ENCODE measurements around the gene DNMT1. TPM values are rescaled to one million over a fixed set of nuclear protein-coding genes. Genes with fewer than 3 reads are reported as not detected.
"Not testable (repeated sequence)": the region's sequence is repeated elsewhere in the genome, so short reads cannot be mapped to it uniquely, and the experiment has no call there.

The DNMT1 gene
- 100 to 1,000 TPM; 103 to 131 (median 113) TPM for polyA plus RNA-seq (ENCODE audit: insufficient read length in 3 of 3)
- long read RNA-seq, donor 1, result 0 reads
- long read RNA-seq, donor 2, partial matches to known transcripts, result 0 of 1 reads
- long read RNA-seq, donor 2, other reads (novel, unspliced or antisense), result 0 of 1 reads
- long read RNA-seq, donor 3, partial matches to known transcripts, result 13 of 13 reads
- long read RNA-seq, donor 3, other reads (novel, unspliced or antisense), result 0 of 13 reads
- long read RNA-seq, donor 4, result 0 reads
- long read RNA-seq, donor 5, result 0 reads
- long read RNA-seq, donor 6, result 0 reads
- long read RNA-seq, donor 7, partial matches to known transcripts, result 7 of 7 reads
- long read RNA-seq, donor 7, other reads (novel, unspliced or antisense), result 0 of 7 reads
- long read RNA-seq, donor 8, result 0 reads
- long read RNA-seq, donor 9, partial matches to known transcripts, result 8 of 8 reads
- long read RNA-seq, donor 9, other reads (novel, unspliced or antisense), result 0 of 8 reads
- long read RNA-seq, donor 10, result 0 reads
- long read RNA-seq, donor 11, full-length matches to known transcripts, result 1 of 8 reads
- long read RNA-seq, donor 11, partial matches to known transcripts, result 7 of 8 reads
- long read RNA-seq, donor 11, other reads (novel, unspliced or antisense), result 0 of 8 reads
- long read RNA-seq, donor 12, result 0 reads
- long read RNA-seq, donor 13, result 0 reads
- long read RNA-seq, donor 14, result 0 reads
- long read RNA-seq, donor 15, partial matches to known transcripts, result 0 of 1 reads
- long read RNA-seq, donor 15, other reads (novel, unspliced or antisense), result 0 of 1 reads
- long read RNA-seq, donor 16, full-length matches to known transcripts, result 8 of 41 reads
- long read RNA-seq, donor 16, partial matches to known transcripts, result 33 of 41 reads
- long read RNA-seq, donor 16, other reads (novel, unspliced or antisense), result 0 of 41 reads

DNA sequence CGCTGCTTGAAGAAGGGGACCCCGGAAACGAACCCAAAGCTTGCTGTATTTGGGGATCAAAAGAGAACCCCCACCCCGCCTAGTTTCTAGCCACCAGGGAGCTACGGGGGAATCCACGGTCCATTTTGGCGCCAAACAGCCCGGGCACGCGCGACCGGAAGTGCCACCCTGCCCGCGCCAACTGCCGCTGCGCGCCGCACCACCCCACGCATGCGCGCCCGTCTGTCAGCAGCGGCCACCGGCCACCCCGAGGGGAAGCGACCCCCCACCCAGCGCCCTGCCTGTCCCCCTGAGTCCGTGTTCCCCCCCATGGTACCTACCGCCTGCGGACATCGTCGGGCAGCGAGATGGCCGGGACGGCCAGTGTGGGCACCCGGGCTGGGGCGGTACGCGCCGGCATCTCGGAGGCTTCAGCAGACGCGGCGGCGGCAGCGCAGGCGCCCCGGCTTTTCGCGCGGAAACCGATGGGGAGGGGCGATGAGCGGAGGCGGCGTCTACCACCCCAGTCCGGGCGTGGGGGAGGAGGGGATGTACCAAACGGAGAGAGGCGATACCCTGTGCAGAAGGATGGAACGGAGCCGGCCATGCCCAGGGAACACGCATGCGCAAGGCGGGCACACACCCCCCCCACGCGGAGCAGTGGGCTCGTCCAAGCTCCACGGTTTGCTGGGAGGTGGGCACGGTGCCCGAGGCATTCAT, at the start of gene DNMT1:
TSS of gene DNMT1 (minus strand) at position 454 of the 699 bp plus-strand sequence. CDS start at position 400, 54 bp downstream.
- peak; percentile 87 to 94 (median 94) for DNase-seq (ENCODE audit: extremely low read depth in 1 of 11, low read depth in 9 of 11, low spot score in 4 of 11)

DNA sequence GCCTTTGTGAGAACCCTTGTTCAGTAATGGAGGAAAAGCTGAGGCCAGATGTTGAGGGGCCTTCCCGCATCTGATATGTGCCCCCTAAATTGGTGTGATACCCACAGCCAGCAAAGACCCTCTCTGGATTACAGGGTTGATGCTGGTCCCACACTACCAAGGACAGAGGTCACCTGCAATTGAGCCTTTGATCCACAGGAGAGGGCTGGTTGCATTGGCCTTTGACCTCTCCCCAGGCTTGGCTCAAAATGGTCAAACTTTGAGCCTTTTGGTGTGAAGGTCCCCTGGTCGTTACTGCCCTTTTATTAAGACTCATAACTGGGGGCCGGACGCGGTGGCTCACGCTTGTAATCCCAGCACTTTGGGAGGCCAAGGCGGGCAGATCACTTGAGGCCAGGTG, 48.9 kb upstream of the DNMT1 start:
- DNase-seq (ENCODE audit: extremely low read depth in 1 of 11, low read depth in 9 of 11, low spot score in 4 of 11), result no peak

DNA sequence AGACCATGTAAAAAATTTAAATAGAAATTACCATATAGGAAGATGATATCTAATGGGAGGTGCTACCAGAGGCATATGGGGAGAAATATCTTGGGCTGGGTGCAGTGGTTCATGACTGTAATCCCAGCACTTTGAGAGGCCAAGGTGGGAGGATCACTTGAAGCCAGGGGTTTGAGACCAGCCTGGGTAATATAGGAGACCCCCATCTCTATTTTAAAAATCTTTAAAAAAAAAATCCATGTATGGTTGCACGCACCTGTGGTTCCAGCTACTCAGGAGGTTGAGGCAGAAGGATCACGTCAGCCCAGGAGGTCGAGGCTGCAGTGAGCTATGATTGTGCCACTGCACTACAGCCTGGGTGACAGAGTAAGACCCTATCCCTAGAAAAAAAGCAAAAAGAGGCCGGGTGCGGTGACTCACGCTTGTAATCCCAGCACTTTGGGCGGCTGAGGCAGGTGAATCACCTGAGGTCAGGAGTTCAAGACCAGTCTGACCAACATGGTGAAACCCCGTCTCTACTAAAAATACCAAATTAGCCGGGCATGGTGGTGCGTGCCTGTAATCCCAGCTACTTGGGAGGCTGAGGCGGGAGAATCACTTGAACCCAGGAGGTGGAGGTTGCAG, 47.2 kb upstream of the DNMT1 start:
- DNase-seq (ENCODE audit: extremely low read depth in 1 of 11, low read depth in 9 of 11, low spot score in 4 of 11), result not testable (repeated sequence)

DNA sequence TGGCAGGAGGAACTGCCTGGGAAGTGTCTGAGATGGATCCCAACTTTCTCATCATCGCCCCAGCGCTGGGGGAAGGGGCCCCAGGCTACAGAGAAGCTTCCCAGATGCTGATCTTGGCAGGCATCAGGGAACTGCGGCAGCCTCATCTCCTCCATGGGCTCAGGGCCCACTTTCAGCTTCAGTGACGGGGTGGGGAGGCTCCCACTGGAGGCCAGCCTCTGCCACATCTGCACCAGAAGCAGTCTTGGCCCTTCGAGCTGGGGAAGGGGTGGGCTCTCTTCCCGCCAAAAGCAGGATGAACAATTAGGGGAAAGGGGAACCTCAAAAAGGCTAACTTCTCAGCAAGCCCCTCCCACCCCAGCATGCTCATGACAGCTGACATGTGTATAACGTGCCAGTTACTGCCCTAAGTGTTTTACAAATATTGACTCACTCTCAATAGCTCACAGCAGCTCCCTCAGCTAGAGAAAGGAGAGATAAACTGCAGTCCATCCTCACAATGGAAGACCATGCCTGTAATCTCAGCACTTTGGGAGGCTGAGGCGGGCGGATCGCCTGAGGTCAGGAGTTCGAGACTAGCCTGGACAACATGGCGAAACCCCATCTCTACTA, 43.5 kb upstream of the DNMT1 start:
- peak in 2 of 11 donors; percentile 56 to 69 for DNase-seq (ENCODE audit: extremely low read depth in 1 of 11, low read depth in 9 of 11, low spot score in 4 of 11)

DNA sequence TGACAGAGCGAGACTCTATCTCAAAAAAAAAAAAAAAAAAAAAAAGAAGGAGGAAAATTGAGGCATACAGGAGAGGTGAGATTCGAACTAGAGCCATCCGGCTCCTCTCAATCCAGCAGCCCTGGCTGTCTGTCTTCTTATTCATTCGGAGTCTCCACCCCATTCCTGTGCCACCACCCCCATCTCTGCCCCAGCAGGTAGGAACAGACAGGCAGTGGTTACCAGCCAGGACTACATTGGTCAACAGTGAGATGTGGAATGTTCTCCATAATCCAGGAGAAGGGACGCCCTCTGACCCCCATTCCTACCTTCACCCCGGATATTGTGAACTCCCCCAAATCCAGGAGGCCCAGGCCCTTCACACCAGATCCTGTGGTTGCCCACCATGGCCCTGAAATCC, 42.9 kb upstream of the DNMT1 start:
- DNase-seq (ENCODE audit: extremely low read depth in 1 of 11, low read depth in 9 of 11, low spot score in 4 of 11), result no peak

DNA sequence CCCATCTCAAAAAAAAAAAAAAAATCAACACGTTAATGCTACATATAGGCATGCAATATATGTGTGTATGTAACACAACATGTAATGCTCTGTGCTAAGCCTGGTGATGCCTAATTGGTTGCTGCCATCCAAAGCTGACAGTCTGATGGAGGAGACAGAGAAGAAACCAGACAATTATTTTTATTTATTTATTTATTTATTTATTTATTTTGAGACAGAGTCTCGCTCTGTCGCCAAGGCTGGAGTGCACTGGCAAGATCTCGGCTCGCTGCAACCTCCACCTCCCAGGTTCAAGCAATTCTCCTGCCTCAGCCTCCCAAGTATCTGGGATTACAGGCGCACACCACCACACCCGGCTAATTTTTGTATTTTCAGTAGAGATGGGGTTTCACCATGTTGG, 40.7 kb upstream of the DNMT1 start:
- not testable (repeated sequence) for DNase-seq (ENCODE audit: extremely low read depth in 1 of 11, low read depth in 9 of 11, low spot score in 4 of 11)

DNA sequence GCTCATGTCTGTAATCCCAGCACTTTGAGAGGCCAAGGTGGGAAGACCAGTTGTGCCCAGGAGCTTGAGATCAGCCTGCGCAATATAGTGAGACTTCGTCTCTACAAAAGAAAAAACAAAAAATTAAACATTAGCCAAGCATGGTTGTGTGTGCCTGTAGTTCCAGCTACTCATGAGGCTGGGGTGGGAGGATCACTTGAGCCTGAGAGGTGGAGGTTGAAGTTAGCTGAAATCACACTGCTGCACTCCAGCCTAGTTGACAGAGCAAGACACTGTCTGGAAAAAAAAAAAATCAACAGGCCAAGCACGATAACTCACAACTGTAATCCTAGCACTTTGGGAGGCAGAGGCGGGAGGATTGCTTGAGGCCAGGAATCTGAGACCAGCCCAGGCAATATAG, 40.2 kb upstream of the DNMT1 start:
- no peak for DNase-seq (ENCODE audit: extremely low read depth in 1 of 11, low read depth in 9 of 11, low spot score in 4 of 11)

DNA sequence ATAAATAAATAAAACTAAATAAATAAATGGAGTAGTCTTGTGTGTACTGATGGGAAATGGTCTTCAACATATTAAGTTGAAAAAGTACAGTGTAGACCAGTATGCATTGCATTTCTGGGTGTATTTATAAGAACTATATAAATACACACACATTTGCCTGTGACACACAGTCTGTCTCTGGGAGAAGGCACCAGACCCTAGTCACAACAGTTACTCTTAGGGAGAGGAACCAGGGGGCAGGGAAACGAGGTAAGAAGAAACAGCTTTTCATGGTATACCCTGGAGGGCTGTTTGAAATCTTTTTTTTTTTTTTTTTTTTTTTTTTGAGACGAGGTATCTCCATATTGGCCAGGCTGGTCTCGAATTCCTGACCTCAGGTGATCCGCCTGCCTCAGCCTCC, 39.2 kb upstream of the DNMT1 start:
- DNase-seq (ENCODE audit: extremely low read depth in 1 of 11, low read depth in 9 of 11, low spot score in 4 of 11), result no peak

DNA sequence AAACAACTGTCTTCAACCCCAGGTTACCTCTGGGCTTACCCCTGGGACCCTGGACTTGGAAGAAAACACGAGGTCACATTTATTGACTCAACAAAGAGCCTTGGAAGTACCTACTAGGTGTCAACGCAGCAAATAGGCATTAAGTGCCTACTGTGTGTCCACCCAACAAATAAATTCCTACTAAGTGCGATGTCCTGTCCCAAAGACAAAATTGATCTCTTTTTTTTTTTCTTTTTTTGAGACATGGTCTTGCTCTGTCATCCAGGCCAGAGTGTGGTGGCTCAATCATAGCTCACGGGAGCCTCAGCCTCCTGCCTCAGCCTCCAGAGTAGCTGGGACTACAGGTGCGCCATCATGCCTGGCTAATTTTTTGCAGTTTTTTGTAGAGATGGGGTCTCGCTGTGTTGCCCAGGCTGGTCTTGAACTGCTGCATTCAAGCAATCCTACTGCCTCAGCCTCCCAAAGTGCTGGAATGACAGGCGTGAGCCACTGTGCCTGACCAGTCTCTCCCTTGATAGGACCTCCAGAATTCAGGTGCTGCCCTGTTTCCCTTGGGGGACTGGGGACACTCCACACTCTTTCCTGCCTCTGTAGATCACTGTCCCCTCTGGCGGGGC, 37.0 kb upstream of the DNMT1 start:
- DNase-seq (ENCODE audit: extremely low read depth in 1 of 11, low read depth in 9 of 11, low spot score in 4 of 11), result no peak

DNA sequence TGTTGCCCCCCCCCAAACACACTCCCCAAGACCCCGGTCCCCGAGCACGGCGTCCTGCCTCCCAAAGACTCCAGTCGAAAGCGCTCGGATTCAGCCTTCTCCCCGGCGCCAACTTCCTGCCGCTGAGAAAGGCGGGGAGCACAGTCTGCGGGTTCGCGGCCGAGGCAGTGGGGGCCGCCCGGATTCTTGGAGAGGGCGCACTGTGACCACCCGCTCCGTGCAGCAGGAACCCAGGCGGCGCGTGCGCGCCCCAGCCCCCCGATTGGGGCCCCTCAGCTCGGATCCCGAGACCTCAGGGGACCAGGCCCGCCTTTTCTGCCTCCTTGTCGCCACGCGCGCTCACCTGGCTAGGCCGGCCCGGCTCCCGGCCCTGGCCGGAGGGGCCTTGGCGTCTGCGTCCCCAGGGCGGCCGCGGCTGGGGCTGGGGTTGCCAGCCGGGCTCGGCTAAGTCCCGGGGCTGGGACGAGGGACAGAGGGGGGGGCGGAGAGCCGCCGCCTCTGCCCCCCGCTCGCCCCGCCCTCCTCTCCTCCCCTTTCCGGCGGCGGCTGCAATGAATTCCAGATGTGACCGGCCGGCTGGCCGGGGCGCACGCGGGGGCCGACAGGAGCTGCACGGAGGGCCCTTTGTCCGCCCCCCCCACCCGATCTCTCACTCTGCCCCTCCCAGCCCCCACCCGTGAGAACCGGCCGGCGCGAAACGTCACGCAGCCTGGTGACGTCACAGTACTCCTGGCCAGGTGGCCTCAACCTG, 36.3 kb upstream of the DNMT1 start, which contains the start of gene S1PR2:
TSS of gene S1PR2 (minus strand) at position 471 of the 751 bp plus-strand sequence. CDS start 6,426 bp downstream, outside the sequence.
- peak in 9 of 11 donors; percentile 49 to 82 (median 74) for DNase-seq (ENCODE audit: extremely low read depth in 1 of 11, low read depth in 9 of 11, low spot score in 4 of 11)

DNA sequence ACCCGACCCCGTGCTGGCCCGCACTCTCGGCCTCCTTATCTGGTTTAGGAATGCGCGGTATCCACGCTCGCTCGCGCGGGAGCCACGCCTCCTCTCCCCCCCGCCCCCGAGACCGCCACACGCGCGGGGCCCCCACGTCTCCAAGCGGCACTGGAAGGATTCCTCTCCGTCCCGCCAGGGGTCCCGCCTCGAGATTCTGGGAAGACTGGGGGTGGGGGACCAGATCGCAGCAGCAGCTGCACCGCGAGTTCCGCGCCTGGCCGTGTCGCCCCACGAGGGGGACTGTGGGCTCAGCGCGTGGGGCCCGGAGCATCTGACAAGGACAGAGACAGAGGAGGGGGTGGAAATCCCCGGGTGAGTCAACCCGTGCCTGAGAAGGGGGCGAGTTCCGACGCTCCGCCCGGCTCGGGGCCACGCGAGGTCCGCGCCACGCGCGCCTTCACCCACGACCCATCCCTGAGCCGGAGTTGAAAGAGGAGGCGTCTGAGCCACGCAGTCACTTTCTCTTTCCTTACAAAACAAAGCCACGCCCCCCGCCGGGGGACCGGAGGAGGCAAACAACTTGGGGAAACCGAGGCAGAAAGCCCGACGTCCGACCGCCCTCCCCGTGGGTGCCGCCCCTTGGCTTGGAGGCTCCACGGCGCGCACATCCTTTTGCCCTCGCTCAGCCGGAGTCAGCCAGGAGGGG, 35.6 kb upstream of the DNMT1 start:
- DNase-seq (ENCODE audit: extremely low read depth in 1 of 11, low read depth in 9 of 11, low spot score in 4 of 11), result peak in 2 of 11 donors; percentile 35 to 36

DNA sequence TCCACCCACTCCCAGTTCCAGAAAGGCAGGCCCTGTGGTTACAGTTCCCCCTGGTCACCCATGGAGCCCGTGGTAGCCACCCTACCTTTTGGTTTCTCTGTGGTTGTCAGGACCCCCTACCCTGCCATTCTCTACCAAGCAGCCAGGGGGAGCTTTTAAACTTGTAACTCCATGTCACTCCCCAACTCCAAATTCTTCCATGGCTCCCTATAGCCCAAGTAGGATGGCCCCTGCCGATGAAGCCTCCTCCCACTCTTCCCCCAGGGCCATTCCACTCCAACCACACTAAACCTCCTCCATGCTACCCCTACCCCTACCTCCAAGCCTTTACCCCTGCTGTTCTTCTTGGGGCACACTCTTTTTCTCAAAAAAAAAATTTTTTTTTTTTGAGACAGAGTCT, 34.2 kb upstream of the DNMT1 start:
- DNase-seq (ENCODE audit: extremely low read depth in 1 of 11, low read depth in 9 of 11, low spot score in 4 of 11), result no peak

DNA sequence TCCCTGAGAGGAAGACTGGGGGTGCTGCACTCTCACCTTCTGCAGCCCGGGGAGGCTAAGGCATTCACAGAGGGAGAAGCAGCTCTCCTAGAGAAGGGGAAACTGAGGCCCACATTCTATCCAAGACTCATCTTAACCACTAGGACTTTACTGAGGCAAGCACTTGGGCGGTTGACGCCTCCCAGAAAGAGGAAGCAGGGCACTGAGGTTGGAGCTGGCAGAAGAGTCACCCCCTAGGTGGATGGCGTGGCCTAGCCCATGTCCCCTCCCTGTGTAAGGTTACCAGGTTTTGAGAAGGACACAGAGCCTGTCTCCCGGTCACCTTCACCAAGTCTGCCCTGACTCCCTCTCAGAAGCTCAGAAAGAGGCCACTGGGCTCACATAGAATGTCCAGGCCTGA, 33.6 kb upstream of the DNMT1 start:
- no peak for DNase-seq (ENCODE audit: extremely low read depth in 1 of 11, low read depth in 9 of 11, low spot score in 4 of 11)

DNA sequence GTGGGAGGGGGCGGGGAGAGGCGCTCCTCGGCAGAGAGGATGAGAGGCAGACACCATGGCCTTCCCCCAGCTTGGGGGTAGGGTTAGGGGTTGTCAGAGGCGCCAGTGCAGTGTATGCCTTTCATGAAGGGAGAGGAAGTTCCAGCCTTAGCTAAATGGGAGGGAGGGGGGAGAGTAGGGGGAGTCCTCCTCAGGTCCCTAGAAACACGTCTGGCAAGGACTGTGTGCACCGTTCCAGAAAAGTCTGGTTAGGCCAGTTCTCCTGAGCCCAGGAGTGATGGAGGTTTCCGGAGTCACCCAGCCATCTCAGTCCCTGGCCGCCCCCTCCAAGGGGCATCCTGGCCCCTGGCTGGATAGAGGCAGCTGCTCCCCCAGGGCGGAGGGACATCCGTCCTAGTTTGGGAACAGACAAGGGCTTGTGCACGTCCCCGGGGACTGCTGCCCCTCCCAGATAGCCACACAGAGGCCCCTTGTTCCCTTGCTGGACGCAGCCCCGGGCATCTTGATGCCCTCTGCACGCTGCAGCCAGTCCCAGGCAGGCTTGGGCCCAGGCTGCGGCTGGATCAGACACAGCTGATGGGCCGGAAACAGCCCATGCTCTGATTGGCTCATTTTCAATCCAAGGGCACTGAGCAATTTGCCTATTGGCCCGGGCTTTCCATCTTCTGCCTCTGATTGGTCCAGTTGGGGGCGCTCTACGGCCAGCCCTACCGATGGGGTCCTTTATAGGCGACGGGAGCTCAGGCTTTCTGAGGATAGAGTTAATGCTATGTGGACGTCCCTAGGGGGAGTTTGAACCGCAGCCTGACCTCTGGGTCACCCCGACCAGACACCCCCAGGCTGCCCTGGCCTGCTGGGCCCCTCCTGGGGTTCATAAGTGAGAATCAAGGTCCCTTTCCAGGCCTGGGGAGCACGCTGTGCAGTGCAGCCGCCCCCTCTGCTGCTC, 32.5 kb upstream of the DNMT1 start:
- peak in 5 of 11 donors; percentile 47 to 74 (median 69) for DNase-seq (ENCODE audit: extremely low read depth in 1 of 11, low read depth in 9 of 11, low spot score in 4 of 11)

DNA sequence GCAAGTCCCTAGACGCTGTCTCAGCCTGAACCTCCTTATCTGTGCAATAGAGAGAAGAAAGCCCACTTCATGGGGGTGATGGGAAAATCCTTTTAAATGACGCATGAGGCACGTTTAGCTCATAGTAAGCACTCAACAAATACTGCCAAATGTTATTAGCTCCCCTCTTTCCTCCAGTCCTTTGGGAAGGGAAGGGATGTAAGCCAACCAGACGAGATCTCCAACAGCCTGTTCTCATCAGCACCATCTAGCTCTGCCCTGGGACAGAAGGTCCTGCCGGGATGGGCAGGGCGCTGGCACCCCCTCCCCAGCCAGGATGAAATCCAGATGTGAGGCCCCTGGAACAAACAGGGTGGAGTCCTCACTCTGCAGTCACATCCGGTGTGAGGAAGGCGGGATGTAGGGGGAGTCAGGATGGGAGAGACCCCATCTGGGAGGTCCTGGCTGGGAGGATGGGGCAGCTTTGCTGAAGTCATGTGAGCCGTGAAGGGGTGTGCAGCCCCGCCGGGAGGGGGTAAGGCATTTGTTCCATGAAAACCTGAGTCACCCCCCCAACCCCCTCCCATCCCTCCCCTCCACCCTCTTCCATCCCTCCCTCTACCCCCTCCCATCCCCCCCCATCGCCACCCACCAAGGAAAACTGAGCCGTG, 31.7 kb upstream of the DNMT1 start:
- DNase-seq (ENCODE audit: extremely low read depth in 1 of 11, low read depth in 9 of 11, low spot score in 4 of 11), result peak in 9 of 11 donors; percentile 65 to 88 (median 80)
